HPDE6-E6E7 (cell line): ENCODE results near the gene IQSEC1.

Experiments
- DNase-seq: peaks from one replicate; pipeline ENCODE4 v3.0.0; 2011; ENCODE audit warnings: missing footprints; ENCODE audit errors: extremely low spot score

The IQSEC1 gene

DNA sequence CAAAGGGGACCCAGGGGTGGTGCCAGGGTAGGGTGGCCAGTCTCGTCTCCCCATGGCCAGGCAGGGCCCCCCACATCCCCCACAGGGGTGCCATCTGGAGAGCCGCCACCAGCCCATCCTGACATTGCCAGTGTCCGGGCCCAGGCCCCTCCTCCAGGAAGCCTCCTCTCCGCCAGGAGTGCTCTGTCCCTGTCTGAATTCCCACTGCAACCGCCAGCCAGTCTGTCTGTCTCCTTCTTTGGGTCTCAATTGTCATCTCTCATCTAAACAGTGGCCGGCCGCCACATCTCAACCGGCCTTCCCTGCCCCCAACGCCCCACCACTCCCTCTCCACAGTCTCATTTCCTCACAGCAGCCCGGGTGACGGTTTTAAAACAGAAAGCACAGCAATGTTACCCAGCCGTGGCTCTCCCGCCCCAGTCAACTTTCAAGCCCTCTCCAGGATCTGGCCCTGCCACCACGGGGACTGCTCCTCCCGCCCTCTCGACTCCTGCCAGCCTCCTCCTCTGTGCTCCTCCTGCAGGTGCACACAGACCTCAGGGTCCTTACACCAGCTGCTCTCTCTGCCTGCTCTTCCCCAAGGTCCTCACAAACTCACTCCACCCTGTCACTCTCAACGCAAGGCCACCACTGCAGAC, 57.0 kb downstream of the IQSEC1 start:
- DNase-seq, result no peak

DNA sequence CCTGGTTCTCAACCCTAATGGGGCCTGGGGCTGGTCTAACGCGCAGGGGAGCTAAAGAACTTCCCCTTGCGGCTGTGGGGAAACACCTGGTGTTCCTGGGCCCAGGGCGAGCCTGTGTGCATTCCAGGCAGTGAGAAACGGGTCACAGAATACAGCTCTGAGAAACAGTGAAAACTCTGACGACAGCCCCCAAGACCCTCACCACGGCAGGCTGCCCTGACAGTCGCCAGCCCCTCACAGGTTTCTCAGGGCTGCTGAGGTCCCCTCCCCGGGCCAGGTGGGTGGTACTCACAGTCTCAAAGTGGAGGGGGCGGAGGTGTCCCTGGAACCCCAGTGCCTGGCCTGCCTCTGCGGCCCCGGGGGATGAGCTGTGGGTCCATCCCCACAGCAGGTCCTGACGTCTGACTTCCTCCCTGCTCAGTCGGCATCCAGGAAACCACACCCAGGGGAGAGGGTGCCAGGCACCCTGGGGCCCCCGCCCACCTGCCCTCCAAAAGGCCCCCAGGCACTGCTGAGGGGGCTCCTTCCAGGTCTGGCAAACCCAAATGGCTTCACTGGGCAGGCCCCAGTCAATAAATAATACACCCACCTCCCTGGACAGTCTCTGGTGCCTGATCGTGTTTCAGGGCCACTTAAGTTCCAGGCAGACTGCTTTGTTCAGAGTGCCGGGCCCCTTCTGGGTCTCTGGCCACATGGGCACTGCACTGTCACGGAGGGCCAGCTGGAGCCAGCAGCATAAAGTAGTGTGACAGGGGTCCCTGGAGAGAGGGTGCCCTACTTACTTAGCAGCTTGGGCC, 57.7 kb downstream of the IQSEC1 start:
- DNase-seq, result no peak

DNA sequence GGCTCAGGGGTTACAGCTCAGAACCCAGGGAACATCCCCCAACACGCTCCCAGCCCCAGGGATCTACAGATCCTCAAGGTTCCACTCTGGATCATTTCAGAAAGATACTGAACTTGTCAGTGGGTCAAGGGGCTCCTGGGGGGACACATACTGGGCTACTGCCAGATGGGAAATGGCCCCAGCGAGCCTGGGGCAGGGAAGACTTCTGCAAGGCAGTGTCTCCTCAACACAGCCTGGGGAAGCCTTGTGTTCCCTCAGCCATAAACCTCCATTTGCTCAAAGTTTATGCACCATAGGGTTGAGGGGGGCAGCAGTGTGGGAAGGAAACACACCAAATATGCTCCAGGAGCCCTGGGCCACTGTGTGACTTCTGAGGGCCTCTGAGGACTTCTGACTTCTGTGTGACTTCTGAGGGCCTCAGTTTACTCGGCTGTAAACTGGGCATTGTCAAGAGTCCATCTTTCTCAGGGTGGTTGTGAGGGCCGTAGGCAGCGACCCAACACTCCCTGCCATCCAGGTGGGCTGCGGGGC, 58.4 kb downstream of the IQSEC1 start:
- DNase-seq, result no peak

DNA sequence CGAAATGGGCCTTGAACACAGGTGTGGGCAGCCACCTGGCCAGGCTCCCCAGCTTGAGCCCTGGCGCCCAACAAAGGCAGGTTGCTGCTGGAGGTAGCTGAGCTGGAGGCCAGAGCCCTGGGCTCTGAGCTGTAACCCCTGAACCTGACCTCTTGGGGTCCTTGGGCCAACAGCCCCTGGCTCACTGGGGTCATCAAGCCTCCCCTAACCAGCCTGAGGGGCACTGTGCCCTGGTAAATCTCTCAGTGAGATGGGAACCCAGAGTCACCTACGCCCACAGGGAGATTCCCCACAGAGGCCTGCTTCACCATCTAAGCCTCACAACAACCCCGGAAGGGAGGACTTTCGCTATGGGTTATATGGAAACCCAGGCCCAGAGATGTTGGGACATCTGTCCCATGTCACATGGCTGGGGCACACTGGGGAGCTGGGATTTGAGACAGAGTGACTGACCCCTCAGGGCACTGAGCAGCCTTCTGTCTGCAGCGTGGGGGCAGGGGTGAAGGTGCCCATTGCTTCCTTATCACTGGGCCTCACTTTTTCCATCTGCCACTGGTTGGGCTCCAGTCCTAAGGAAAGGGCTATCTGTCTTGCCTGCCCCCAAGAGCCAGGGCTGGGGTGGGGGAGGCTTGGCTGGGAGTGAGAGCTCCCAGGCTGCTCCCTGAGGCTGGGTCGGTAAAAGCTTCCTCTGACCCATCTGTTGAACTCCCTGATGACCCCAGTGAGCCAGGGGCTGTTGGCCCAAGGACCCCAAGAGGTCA, 59.1 kb downstream of the IQSEC1 start:
- DNase-seq, result no peak

DNA sequence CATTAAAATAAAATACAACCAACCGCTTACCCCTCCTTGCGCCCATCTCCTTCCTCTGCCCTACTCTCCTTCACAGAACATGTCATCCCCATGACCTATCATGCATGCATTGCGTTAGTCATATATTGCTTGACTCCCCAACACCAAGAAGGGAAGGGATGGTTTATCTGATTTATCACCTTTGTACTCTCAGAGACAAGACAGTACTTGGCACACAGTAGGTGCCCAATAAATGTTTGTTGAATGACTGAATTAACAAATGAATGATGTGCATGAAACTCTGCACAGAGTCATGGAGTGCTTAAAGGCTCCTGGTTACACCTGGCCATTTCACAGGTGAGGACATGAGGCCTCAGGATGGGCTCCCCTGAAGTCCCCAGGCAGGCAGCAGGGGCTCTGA, 59.7 kb downstream of the IQSEC1 start:
- no peak for DNase-seq

DNA sequence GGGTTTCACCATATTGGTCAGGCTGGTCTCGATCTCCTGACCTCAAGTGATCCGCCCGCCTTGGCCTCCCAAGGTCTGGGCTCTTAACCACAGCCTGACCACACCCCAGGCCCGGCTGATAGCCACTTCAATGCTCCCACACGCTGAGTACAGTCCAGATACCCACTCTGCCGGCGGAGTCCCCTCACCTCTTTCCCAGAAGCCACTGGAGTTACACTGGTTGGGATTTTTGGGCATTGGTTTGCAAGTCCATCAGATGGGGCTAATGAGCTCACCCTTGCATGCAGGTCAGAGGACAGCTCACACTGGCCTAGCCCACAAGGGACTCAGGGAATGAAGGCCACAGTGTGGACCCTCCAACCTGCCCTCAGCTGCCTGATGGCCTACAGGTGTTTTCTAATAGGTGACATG, 60.1 kb downstream of the IQSEC1 start:
- no peak for DNase-seq

DNA sequence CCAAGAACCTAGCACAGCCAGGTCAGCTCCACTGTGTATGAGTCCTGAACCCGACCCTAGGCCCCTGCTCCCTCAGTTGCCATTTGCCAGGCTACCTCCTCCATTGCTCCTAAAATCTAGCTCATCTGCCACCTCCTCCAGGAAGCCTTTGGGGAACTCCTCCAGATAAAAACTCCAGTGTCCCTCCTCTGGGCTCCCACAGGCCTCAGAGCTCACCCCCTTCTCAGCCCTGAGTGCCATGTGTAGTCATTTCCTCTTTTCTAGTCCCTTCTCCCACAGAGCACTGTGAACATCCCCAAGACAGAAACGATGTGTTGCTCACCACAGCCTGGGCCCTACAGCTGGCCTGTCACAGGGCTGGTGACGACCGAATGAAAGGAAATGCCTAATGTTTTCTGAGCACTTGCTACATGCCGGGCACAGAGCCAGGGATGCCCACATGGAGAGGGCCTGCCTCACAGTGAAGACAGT, 61.0 kb downstream of the IQSEC1 start:
- no peak for DNase-seq

DNA sequence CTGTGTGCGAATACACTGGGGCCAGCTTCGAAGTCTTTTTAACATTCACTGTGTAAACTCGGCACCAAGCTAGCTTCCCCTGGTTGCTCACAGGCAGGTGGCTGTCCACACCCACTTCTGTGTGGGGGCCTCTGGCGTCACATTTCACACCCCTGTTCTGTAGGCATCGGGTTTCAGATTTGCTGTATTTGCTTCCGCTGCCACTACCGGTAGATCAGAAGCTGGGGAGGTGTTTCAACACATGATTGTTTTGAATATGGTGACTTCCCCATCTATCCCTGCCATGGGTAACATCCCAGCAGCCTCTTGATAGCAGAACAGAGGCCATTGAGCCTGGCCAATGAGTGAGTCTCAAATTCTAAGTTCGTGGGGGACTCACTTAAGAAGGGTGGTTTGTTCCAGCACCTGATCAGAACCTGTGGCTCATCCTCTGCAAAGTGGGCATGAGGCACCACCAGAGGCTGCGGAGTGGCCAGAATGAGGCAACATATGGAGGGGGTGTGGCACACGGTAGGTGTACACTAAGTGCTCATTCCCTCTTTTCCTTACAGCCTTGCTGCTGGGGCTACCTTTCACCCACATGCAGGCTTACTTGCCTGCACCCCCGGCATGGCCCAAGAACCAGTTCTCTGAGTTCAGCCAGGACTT, 61.5 kb downstream of the IQSEC1 start:
- DNase-seq, result no peak

DNA sequence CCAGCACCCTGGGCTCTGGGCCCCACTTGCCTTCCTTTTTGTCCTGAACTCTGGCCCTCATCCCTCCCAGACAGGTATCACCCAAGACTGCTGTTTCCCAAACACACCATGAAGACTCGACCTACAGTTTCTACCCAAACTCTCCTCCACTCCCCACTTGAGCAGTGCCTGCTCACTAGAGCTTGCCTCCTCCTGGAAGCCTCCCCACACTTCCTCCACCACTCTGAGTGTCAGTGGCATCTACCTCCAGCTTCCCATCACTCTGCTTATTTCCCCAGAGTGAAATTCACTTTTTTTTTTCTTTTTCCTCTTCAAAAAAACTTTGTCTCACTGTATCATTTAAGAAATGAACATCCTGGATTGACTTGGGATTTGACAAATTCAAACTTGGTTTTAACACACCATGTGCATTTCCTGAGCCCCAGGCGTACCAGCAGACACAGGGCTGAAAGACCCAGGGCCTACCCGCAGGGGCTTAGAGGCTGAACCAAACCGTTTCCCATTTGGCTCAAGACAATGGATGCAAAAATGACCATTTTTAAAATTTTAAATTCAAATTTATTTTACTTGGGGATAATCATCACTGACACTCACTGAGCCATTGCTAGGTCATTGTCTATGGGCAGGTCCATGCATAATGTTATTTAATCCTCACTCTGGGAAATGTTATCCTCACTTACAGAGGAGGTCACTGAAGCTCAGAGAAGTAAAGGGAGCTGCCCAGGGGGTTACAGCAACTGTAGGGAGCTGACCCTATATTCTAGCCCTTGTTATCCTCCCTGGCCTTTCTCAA, 62.3 kb downstream of the IQSEC1 start:
- DNase-seq, result no peak

DNA sequence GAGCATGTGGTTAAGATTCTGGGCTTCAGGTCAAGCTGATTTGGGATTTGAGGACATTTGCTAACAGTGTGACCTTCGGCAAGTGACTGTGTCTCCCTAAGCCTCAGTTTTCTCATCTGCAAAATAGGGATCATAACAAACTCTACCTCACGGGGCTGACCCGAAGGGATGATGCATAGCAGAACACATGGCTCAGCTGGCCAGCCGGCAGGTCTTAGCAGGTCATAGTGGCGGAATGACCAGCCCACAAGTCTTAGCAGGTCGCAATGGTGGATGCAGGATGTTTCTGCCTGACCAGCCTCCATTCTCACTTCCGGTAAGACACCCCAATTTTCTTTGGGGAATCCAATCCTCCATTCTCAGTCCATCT, 63.3 kb downstream of the IQSEC1 start:
- DNase-seq, result no peak

DNA sequence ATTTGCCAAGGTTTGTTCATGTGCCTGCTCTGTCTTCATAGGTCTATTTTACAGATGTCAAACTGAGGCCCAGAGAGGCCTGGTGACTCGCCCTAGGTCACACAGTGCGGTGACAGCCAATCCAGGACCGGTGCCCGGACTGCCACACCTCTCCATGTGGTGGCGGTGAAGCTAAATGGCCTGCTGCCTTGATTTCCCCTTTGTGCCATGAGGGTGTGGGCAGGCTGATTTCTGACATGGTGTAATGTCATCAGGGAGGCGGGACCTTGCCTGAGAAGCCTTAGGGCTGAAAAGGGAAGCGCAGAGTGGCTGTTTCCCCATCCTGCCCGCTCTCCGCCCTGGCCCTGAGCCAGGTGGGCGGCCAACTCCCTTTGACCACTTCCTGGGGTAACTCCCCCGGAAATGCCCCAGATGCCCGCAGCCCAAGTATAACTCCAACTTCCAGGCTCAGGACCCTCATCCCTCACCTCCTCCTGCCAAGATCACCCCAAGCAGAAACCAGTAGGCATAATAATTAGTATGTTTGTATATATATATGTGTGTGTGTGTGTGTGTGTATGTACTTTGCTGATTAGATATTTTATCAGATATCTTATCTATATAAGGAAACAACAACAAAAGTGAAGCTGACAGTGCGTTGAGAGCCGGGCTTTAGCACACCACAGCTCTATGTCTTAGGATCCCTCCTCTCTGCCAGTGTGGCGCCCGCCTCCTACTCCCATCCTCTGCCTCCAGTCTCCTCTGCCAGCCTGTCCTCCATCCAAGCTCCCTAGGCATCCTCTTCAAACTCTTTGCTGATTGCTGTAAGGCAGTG, 63.9 kb downstream of the IQSEC1 start:
- DNase-seq, result no peak

DNA sequence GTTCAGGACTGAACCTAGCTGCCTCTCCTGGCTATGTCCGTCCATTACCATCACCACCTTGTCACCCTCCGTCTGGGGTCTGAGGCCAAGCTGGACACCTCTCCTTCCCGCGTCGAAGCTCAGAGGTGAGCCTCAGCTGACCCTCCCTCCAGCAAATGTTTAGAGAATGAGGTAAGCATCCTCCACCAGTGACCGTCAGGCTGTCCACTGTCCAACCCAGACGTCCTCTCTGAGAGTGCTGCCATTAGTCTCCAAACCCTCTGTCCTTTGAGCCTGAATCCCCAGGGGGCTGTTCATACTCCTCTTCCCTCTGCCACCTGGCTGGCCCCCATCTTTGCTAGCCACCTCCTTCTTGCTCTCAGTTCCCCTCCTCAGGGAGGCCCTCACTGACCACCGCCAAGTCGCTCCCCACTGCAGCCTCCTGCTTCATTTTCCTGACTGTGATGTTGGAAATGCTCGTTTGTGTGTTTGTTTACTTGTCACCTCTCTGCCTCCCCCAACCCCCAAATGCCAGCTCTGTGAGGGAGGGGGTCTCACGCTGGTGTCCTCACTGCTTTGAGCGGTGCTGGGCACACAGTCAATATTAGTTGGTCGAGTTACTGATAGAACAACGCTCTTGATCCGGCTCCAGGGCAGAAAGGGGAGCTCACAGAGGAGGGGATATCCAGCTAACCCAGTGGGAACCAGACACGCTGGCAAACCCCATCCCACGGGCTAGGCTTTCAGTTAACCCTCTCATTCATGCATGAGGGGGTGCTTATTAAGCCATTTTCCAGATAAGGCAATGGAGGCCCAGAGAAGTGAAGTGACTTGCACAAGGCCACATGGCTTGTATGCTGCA, 64.9 kb downstream of the IQSEC1 start:
- no peak for DNase-seq

DNA sequence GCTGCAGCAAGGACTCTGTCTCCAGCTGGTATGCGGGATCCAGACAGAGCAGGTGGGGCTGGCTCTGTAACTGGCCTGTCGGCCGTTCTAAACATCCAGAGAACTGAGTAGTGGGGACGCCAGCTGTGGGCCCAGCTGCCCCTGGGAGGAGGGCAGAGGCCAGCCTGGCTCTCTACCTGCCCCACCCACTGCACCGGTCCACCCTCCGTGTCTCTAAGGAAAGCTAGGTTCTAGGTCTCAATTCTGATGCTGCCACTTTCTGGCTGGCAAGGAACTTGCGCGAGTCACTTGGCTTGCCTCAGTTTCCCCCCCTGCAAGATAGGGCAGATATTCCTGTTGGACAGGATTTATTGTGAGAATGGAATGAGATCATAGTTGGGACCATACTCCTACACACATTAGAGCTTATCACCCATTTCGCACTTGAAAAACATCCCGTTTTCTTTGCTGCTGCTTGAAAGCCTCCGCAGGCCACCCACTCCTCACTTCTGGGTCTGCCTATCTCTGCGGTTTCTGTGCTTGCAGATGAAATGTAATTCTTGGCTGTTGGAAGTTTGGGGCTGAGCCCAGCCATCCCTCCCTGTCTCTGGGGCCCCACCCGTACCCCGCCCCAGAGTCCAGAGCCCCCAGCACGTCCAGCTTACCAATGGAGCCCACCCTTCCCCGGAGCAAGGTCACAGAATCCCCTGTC, 65.8 kb downstream of the IQSEC1 start:
- DNase-seq, result no peak

DNA sequence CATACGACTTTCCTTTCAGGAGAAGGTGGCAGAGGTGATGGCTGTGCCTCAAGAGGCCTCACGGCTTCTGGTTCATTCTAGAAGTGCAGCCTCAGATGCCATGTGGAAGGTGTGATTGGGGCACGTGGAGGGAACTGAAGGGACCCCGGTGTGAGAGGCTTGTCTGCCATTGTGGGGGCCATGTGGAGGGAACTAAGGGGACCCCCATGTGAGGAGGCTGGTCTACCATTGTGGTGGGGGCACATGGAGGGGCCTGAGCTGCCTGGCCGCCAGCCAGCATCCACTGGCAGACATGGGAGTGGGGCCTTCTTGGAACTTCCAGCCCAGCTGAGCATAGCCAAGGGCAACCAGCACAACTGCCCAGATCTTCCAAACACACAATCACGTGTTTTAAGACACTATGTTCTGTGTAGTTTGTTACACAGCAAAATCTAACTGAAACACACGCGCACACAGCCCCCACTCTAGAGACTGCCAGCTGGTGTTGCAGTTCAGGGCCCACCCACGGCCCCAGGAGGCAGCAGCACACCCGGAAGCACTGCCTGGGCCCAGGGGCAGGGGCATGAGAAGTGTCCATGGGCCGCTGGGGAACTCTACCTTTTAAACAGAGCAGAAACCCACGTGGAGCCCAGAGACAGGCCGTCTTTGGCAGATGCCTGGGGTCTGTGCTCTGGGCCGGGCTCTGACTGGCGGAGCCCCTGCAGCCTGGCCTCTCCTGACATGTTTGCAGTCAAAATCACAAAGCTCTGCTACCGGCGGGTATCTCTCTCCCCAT, 66.8 kb downstream of the IQSEC1 start:
- no peak for DNase-seq

DNA sequence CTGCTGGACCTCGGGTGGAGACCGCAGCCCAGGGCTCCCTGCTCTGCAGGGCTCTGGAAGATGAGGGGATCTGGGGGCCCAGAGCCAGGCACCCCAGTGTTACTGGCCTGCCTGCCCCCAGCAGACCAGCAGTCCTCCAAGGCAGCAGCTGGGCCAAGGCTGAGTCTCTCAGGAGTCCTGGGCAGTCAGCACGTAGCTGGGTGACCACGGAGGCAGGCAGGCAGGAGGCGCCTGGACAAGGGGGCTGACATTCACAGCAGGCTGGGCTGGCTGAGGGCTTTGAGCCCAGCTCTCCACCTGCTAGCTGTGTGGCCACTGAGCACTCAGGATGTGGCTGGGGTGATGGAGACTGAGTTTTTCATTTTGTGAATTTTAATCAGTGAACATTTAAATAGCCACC, 67.9 kb downstream of the IQSEC1 start:
- DNase-seq, result no peak

DNA sequence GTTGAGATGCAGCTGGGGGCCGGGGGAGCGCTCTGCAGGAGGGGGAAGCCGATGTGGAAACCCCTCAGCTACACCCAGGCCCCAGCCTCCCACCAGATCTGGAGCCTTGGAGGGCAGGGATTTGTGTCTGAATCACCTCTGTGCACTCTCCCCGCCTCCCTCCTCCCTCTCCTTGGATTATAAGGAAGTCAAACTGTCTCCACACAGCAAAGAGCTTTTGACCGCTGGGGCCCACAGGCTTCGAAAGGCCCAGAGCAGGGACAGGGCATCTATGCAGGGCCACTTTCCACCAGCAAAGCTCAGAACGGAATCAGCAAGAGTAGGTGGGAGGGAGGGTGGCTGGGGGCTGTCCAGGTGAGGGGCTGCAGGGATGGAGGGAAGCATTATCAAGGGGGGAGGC, 68.9 kb downstream of the IQSEC1 start:
- no peak for DNase-seq

DNA sequence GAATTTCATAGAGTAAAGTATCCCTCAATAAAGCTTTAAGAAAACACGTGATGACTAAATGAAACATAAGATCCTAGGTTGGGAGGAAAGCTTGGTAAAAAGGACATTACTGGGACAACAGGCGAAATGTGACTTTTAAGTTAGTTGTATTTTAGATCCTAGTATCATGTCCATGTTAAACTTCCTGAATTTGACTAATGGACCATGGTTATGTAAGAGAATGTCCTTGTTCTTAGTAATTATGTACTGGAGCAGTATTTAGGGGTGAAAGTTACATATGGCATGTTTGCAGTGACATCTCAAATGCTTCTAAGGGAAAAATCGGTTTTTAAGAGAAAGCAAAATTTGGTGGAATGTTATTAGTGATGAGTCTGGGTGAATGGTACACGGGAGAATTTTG, 69.6 kb downstream of the IQSEC1 start:
- no peak for DNase-seq
